CD14-positive monocyte (primary cell): Measurements from ENCODE around the gene AIFM1. TPM values are rescaled to one million over a fixed set of nuclear protein-coding genes. Genes with fewer than 3 reads are reported as not detected.

Experiments used
- DNase-seq, 3 donors: peaks; one replicate each; pipeline ENCODE4 v3.0.0-alpha.2; 2011 to 2022
- H2AFZ ChIP-seq: 2 replicates; pipeline ENCODE4 v1.6.0; 2012; ENCODE audit warnings: mild to moderate bottlenecking, low read depth, low read length, inconsistent platforms; ENCODE audit not compliant: insufficient read depth, poor library complexity, severe bottlenecking
- H3K27ac ChIP-seq, 2 donors: 1 replicate in 1 of 2; 2 replicates in 1 of 2; pipeline ENCODE4 v1.5.1; 2012 to 2013; ENCODE audit warnings: low read length in 2 of 2, control low read depth in 1 of 2, inconsistent platforms in 1 of 2, low read depth in 1 of 2, mild to moderate bottlenecking in 1 of 2
- H3K27me3 ChIP-seq, 2 donors: one replicate each; pipeline versions ENCODE4 v1.6.0 to v1.6.1; 2011 to 2013; ENCODE audit warnings: low read length in 2 of 2; ENCODE audit not compliant: control insufficient read depth in 2 of 2, insufficient read depth in 2 of 2
- H3K36me3 ChIP-seq, 2 donors: replicated peaks in 1 of 2; 1 replicate in 1 of 2; 2 replicates in 1 of 2; pipeline versions ENCODE4 v1.5.1 to v1.6.1; 2012 to 2013; ENCODE audit warnings: low read length in 2 of 2, control low read depth in 1 of 2, inconsistent platforms in 1 of 2, mild to moderate bottlenecking in 1 of 2; ENCODE audit not compliant: insufficient read depth in 2 of 2, control insufficient read depth in 1 of 2
- H3K4me1 ChIP-seq, 2 donors: 1 replicate in 1 of 2; 2 replicates in 1 of 2; pipeline versions ENCODE4 v1.5.1 to v1.6.1; 2012 to 2013; ENCODE audit warnings: low read length in 2 of 2, control low read depth in 1 of 2, inconsistent platforms in 1 of 2, mild to moderate bottlenecking in 1 of 2, moderate library complexity in 1 of 2; ENCODE audit not compliant: insufficient read depth in 2 of 2, control insufficient read depth in 1 of 2
- H3K4me2 ChIP-seq: replicated peaks from 2 replicates; pipeline ENCODE3; 2012; ENCODE audit warnings: low read length, moderate library complexity, mild to moderate bottlenecking; ENCODE audit not compliant: poor library complexity, severe bottlenecking; ENCODE audit errors: extremely low read depth
- H3K4me3 ChIP-seq, 3 experiments: fragments of 200-600 bp in 1 of 3; sonication (generic) in 1 of 3; replicated peaks in 1 of 3; 1 replicate in 2 of 3; 2 replicates in 1 of 3; pipeline ENCODE4 v1.5.1; 2011 to 2013; ENCODE audit warnings: low read length in 3 of 3, mild to moderate bottlenecking in 3 of 3, control low read depth in 2 of 3, low read depth in 2 of 3, inconsistent platforms in 1 of 3, moderate library complexity in 1 of 3
- H3K79me2 ChIP-seq: 2 replicates; pipeline ENCODE4 v1.6.0; 2012; ENCODE audit warnings: mild to moderate bottlenecking, control low read depth, inconsistent platforms, low read length, moderate library complexity; ENCODE audit not compliant: insufficient read depth
- H3K9ac ChIP-seq: 2 replicates; pipeline ENCODE4 v1.6.0; 2017; ENCODE audit warnings: low read length, mild to moderate bottlenecking; ENCODE audit not compliant: insufficient read depth, poor library complexity, severe bottlenecking
- H3K9me3 ChIP-seq, 2 donors: replicated peaks in 1 of 2; 1 replicate in 1 of 2; 2 replicates in 1 of 2; pipeline versions ENCODE4 v1.5.1 to v1.6.1; 2012 to 2013; ENCODE audit warnings: low read length in 2 of 2, control low read depth in 1 of 2; ENCODE audit not compliant: control insufficient read depth in 1 of 2, insufficient read depth in 1 of 2
- H4K20me1 ChIP-seq: 2 replicates; pipeline ENCODE4 v1.6.0; 2012; ENCODE audit warnings: mild to moderate bottlenecking, low read length, control low read depth, moderate library complexity; ENCODE audit not compliant: insufficient read depth
- H3K27ac Mint-ChIP-seq, 7 donors: one replicate each; pipeline ENCODE4 v1.8.0; 2020; ENCODE audit warnings: mild to moderate bottlenecking in 7 of 7, mixed read lengths in 7 of 7, moderate library complexity in 6 of 7, inconsistent platforms in 2 of 7
- H3K27me3 Mint-ChIP-seq, 3 donors: one replicate each; pipeline ENCODE4 v1.8.0; 2021 to 2022; ENCODE audit warnings: low read depth in 3 of 3, mild to moderate bottlenecking in 3 of 3, mixed read lengths in 3 of 3, moderate library complexity in 3 of 3, inconsistent platforms in 1 of 3
- H3K36me3 Mint-ChIP-seq, 2 donors: one replicate each; pipeline ENCODE4 v1.8.0; 2020; ENCODE audit warnings: mixed read lengths in 2 of 2, inconsistent platforms in 1 of 2, mild to moderate bottlenecking in 1 of 2
- H3K4me1 Mint-ChIP-seq: one replicate; pipeline ENCODE4 v1.8.0; 2020; ENCODE audit warnings: mild to moderate bottlenecking, mixed read lengths
- H3K4me3 Mint-ChIP-seq, 2 donors: one replicate each; pipeline ENCODE4 v1.8.0; 2020; ENCODE audit warnings: mild to moderate bottlenecking in 2 of 2, mixed read lengths in 2 of 2, moderate library complexity in 1 of 2
- H3K9me3 Mint-ChIP-seq, 7 donors: one replicate each; pipeline ENCODE4 v1.8.0; 2020 to 2022; ENCODE audit warnings: mixed read lengths in 7 of 7, mild to moderate bottlenecking in 6 of 7, moderate library complexity in 6 of 7, inconsistent platforms in 2 of 7
- CTCF ChIP-seq: fragments of 200-600 bp; IDR thresholded peaks from one replicate; pipeline ENCODE4 v1.8.0; 2022; ENCODE audit warnings: antibody characterized with exemption, mild to moderate bottlenecking
- WGBS: methylation state at CpG from one replicate; pipeline ENCODE4 v1.1.5; 2013; ENCODE audit warnings: missing lambda C conversion rate; ENCODE audit not compliant: insufficient coverage; 5-methylcytosine and 5-hydroxymethylcytosine counted together
- intact Hi-C, 2 donors: fragments of 100-400 bp; cut with micrococcal nuclease; formaldehyde crosslinking; loops; one replicate each; pipeline versions ENCODE4 v1.15.0 to v1.15.1; 2023
- polyA plus RNA-seq, 3 donors: library from polyadenylated mRNA; depleted of rRNA in 1 of 3; unstranded in 2 of 3; stranded (reverse) in 1 of 3; fragments of 300-500 nt in 2 of 3; fragments of >200 nt in 1 of 3; fragmentation: Illumina TruSeq in 2 of 3; gene quantifications; 1 replicate in 2 of 3; 2 replicates in 1 of 3; pipeline ENCODE4 v1.2.3, GENCODE V29; 2012 to 2021

AIFM1 gene
- polyA plus RNA-seq, 3 donors, result 15.1 to 19.1 (median 18.6) TPM

GRCh38 chrX:130100180-130100579, 65.5 kb downstream of the AIFM1 start:
- no peak for DNase-seq
- no peak for TF ChIP-seq CTCF
- H3K4me2 ChIP-seq, result no peak overlapping the region
- no peak overlapping the region for H3K4me3 Mint-ChIP-seq
- intact Hi-C loops, result no loop called here
- H3K27ac Mint-ChIP-seq, result peak overlapping the region in 4 of 7 donors; percentile 10 to 81 (median 56)
- H3K4me3 ChIP-seq, result no peak overlapping the region
- no peaks in the 10 kb centered on the region for H3K36me3 ChIP-seq
- H3K27me3 Mint-ChIP-seq, result peaks cover 0 to 11% (median 0%) of the 10 kb centered on the region in 3 donors
- H3K36me3 Mint-ChIP-seq, result peaks cover 9% of the 10 kb centered on the region in 2 donors
- H3K4me1 Mint-ChIP-seq, result peaks cover 75% of the 10 kb centered on the region
- peaks cover 98% of the 10 kb centered on the region for H4K20me1 ChIP-seq
- peak overlapping the region in 1 of 2 donors; percentile 42 for H3K27ac ChIP-seq
- H3K4me1 ChIP-seq, result peaks cover 53 to 70% of the 10 kb centered on the region in 2 donors
- peaks cover 100% of the 10 kb centered on the region for H3K79me2 ChIP-seq
- H3K27me3 ChIP-seq, result no peaks in the 10 kb centered on the region
- 69% methylated on average over 2 of the region's 5 CpGs for WGBS
- no peaks in the 10 kb centered on the region for H3K9me3 ChIP-seq
- no peak overlapping the region for H2AFZ ChIP-seq
- peaks cover 0 to 2% (median 0%) of the 10 kb centered on the region in 7 donors for H3K9me3 Mint-ChIP-seq
- H3K9ac ChIP-seq, result no peak overlapping the region

GRCh38 chrX:130098210-130098552, 67.5 kb downstream of the AIFM1 start:
- Histone ChIP-seq H3K27ac (peak overlapping the region; percentile 46 to 56), H3K79me2 (peaks cover 99% of the 10 kb centered on the region), H3K4me3 (no peak overlapping the region), H3K4me2 (peak overlapping the region; percentile 33), H3K4me1 (peaks cover 54 to 69% of the 10 kb centered on the region in 2 donors), H3K36me3 (peaks cover 0 to 5% of the 10 kb centered on the region in 2 donors), H3K9ac (no peak overlapping the region), H3K9me3 (no peaks in the 10 kb centered on the region), H4K20me1 (peaks cover 99% of the 10 kb centered on the region), H2AFZ (no peak overlapping the region), H3K27me3 (no peaks in the 10 kb centered on the region)
- Mint-ChIP-seq H3K27ac (peak overlapping the region in 5 of 7 donors; percentile 52 to 85 (median 64)), H3K9me3 (peaks cover 0 to 2% (median 0%) of the 10 kb centered on the region in 7 donors), H3K4me1 (peaks cover 73% of the 10 kb centered on the region), H3K36me3 (peaks cover 7 to 9% of the 10 kb centered on the region in 2 donors), H3K4me3 (peak overlapping the region; percentile 42 to 64), H3K27me3 (peaks cover 0 to 16% (median 0%) of the 10 kb centered on the region in 3 donors)
- intact Hi-C loops, result no loop called here
- no peak for TF ChIP-seq CTCF
- WGBS, result no CpG with 5 or more reads among the region's 5 CpGs
- no peak for DNase-seq
